A673 (cell line): ENCODE data around the gene BRINP2.

Source experiments
- EZH2 ChIP-seq: fragments of 200-600 bp; sonication (generic); IDR thresholded peaks from 2 replicates; pipeline ENCODE4 v1.6.1; 2017; ENCODE audit warnings: borderline replicate concordance, low read depth, mild to moderate bottlenecking, mixed read lengths, antibody characterized with exemption, low read length; ENCODE audit not compliant: poor library complexity, severe bottlenecking
- TF ChIP-seq, protein P1 (sequence below): fragments of 300-800, 200-600 bp; sonication (generic); conservative IDR thresholded peaks from 2 replicates; pipeline ENCODE4 v1.5.1; 2017; ENCODE audit warnings: low read depth, mild to moderate bottlenecking, antibody characterized with exemption, low read length, moderate library complexity, mixed read lengths

- TF ChIP-seq, protein P1, sequence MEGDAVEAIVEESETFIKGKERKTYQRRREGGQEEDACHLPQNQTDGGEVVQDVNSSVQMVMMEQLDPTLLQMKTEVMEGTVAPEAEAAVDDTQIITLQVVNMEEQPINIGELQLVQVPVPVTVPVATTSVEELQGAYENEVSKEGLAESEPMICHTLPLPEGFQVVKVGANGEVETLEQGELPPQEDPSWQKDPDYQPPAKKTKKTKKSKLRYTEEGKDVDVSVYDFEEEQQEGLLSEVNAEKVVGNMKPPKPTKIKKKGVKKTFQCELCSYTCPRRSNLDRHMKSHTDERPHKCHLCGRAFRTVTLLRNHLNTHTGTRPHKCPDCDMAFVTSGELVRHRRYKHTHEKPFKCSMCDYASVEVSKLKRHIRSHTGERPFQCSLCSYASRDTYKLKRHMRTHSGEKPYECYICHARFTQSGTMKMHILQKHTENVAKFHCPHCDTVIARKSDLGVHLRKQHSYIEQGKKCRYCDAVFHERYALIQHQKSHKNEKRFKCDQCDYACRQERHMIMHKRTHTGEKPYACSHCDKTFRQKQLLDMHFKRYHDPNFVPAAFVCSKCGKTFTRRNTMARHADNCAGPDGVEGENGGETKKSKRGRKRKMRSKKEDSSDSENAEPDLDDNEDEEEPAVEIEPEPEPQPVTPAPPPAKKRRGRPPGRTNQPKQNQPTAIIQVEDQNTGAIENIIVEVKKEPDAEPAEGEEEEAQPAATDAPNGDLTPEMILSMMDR, result no peak
- no peak for TF ChIP-seq EZH2
Observed at GRCh38 chr1:177208920-177209319, 38.2 kb downstream of the BRINP2 start.
